B cell (primary cell): ENCODE measurements around the gene SRGAP1.

ENCODE experiments used
- EZH2 ChIP-seq: IDR thresholded peaks from 2 replicates; pipeline ENCODE4 v1.6.1; 2012; ENCODE audit warnings: borderline replicate concordance, low read depth, mild to moderate bottlenecking, moderate library complexity, low read length; ENCODE audit not compliant: insufficient read depth, poor library complexity, severe bottlenecking
- TF ChIP-seq, protein P1 (sequence below): fragments of 200-600 bp; IDR thresholded peaks from one replicate; pipeline ENCODE4 v1.8.0; 2022; ENCODE audit warnings: antibody characterized with exemption, mild to moderate bottlenecking

DNA sequence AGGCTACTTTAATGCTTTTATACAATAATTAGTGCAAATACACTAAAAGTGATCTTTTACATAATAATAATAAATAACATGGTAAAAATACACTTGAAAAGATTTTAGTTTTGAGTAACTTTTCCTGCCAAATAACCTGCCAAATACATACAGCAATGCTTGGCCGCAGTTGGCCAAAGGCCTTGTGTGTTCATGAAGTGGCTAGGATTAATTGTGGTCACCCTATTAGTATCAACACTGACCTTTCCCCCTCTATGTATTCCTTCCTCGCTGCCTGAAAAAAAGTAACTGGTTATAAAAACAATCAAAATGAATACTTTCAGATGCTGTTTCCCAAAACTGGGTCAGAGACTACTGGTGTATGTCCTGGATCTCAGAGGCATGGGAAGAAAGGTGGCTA is 343.3 kb downstream of the SRGAP1 start:
- TF ChIP-seq, protein P1, sequence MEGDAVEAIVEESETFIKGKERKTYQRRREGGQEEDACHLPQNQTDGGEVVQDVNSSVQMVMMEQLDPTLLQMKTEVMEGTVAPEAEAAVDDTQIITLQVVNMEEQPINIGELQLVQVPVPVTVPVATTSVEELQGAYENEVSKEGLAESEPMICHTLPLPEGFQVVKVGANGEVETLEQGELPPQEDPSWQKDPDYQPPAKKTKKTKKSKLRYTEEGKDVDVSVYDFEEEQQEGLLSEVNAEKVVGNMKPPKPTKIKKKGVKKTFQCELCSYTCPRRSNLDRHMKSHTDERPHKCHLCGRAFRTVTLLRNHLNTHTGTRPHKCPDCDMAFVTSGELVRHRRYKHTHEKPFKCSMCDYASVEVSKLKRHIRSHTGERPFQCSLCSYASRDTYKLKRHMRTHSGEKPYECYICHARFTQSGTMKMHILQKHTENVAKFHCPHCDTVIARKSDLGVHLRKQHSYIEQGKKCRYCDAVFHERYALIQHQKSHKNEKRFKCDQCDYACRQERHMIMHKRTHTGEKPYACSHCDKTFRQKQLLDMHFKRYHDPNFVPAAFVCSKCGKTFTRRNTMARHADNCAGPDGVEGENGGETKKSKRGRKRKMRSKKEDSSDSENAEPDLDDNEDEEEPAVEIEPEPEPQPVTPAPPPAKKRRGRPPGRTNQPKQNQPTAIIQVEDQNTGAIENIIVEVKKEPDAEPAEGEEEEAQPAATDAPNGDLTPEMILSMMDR: no peak
- TF ChIP-seq EZH2: no peak
